ENCODE data around the gene ZNF687. TPM values are rescaled to one million over a fixed set of nuclear protein-coding genes. Genes with fewer than 3 reads are reported as not detected.

ZNF687 gene
- total RNA-seq, 1 donor from 2014 or later, result 23.7 TPM

Other genes starting within 250 kb of the ZNF687 start
- 8.2 TPM for gene BNIPL, start 245.7 kb upstream of the ZNF687 start, total RNA-seq
- gene C1orf56, start 234.5 kb upstream of the ZNF687 start, total RNA-seq, result 4.8 TPM
- 114 TPM for gene CDC42SE1, start 222.7 kb upstream of the ZNF687 start, total RNA-seq
- gene MLLT11, start 221.9 kb upstream of the ZNF687 start, total RNA-seq, result 0.56 TPM
- 14.1 TPM for gene GABPB2, start 211.5 kb upstream of the ZNF687 start, total RNA-seq
- 6.4 TPM for gene SEMA6C, start 135.7 kb upstream of the ZNF687 start, total RNA-seq
- 17.8 TPM for gene TNFAIP8L2, start 125.7 kb upstream of the ZNF687 start, total RNA-seq
- 6.5 TPM for gene LYSMD1, start 116.4 kb upstream of the ZNF687 start, total RNA-seq
- gene SCNM1, start 116.2 kb upstream of the ZNF687 start, total RNA-seq, result 38.4 TPM
- gene TMOD4, start 106.3 kb upstream of the ZNF687 start, total RNA-seq, result 2.1 TPM
- 45.3 TPM for gene VPS72, start 92.1 kb upstream of the ZNF687 start, total RNA-seq
- 47.9 TPM for gene PIP5K1A, start 83.7 kb upstream of the ZNF687 start, total RNA-seq
- 106 TPM for gene PSMD4, start 27.6 kb upstream of the ZNF687 start, total RNA-seq
- gene PI4KB, start 45.1 kb downstream of the ZNF687 start, total RNA-seq, result 66.0 TPM
- gene RFX5, start 65.0 kb downstream of the ZNF687 start, total RNA-seq, result 57.6 TPM
- gene SELENBP1, start 90.4 kb downstream of the ZNF687 start, total RNA-seq, result 413 TPM
- 177 TPM for gene PSMB4, start 117.3 kb downstream of the ZNF687 start, total RNA-seq
- 98.1 TPM for gene POGZ, start 177.2 kb downstream of the ZNF687 start, total RNA-seq
- gene CGN, start 229.1 kb downstream of the ZNF687 start, total RNA-seq, result 52.9 TPM